Measurements from ENCODE around the gene MCF2. TPM values are rescaled to one million over a fixed set of nuclear protein-coding genes. Genes with fewer than 3 reads are reported as not detected.

MCF2 gene
- total and polyA plus RNA-seq, 2 of the 13 experiments (the other 11 are each of a cell fraction or from before 2014, with no cell fraction given), result 0.07 TPM; not detected in 1

DNA sequence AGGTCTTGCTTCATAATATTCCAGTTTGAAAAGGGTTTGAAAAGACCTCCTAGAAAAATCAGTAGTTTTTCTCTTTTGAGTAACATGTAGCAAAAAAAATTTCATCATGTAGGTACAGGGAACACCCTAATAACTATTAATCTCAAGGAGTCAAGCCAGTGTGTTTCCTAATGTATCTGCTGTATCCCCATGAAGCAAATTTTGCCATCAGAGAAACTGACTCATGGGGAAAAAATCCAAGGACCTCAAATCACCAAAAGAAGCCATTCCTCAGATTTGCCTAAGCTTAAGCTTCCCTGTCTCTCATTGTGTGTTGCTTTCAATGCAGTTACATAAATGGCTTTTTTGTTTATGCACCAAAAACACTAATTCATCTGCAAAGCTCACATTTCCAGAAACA, 147.7 kb downstream of the MCF2 start:
- in situ Hi-C loops (cut with HindIII; ENCODE audit: extremely low pct_ligation_motif_present, low pct_unique_long_range_greater_than_20kb), result no loop called here
- TF ChIP-seq SRSF1 (optimal IDR thresholded peaks at IDR 0.05; ENCODE audit: low read depth, low read length), result no peak
- TF ChIP-seq, protein P1, sequence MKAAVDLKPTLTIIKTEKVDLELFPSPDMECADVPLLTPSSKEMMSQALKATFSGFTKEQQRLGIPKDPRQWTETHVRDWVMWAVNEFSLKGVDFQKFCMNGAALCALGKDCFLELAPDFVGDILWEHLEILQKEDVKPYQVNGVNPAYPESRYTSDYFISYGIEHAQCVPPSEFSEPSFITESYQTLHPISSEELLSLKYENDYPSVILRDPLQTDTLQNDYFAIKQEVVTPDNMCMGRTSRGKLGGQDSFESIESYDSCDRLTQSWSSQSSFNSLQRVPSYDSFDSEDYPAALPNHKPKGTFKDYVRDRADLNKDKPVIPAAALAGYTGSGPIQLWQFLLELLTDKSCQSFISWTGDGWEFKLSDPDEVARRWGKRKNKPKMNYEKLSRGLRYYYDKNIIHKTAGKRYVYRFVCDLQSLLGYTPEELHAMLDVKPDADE (CRISPR knock-in tag; IDR thresholded peaks at IDR 0.05), result no peak
- TF ChIP-seq NFKBIZ (CRISPR knock-in tag; IDR thresholded peaks at IDR 0.05), result no peak
- no peak for TF ChIP-seq MIER3 (CRISPR knock-in tag; IDR thresholded peaks at IDR 0.05; ENCODE audit: borderline replicate concordance)
- no peak for TF ChIP-seq SRF (IDR thresholded peaks at IDR 0.05; ENCODE audit: low read depth, low read length)
- TF ChIP-seq, protein P2, sequence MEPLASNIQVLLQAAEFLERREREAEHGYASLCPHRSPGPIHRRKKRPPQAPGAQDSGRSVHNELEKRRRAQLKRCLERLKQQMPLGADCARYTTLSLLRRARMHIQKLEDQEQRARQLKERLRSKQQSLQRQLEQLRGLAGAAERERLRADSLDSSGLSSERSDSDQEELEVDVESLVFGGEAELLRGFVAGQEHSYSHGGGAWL (CRISPR knock-in tag; IDR thresholded peaks at IDR 0.05), result no peak
- no peak for TF ChIP-seq CHD4 (IDR thresholded peaks at IDR 0.05; ENCODE audit: borderline replicate concordance, low read length)
- TF ChIP-seq ZNF883 (CRISPR knock-in tag; IDR thresholded peaks at IDR 0.05; ENCODE audit: not compliant biosample characterization), result no peak
- TF ChIP-seq RAD51 (IDR thresholded peaks at IDR 0.05; ENCODE audit: borderline replicate concordance), result no peak
- TF ChIP-seq ZFP62 (CRISPR knock-in tag; IDR thresholded peaks at IDR 0.05), result no peak
- H3K4me3 ChIP-seq (replicated peaks in 1 of 3; ENCODE audit: insufficient read depth in 1 of 3, low read depth in 2 of 3, low read length in 3 of 3), result no peak overlapping the region
- no peak for DNase-seq (ENCODE audit: low spot score)
- H3K4me2 ChIP-seq (ENCODE audit: low read depth, low read length), result no peak overlapping the region
- ChIA-PET POLR2A (no interaction called here), CTCF (ENCODE audit: low intra/inter-chr PET ratio, low total read pairs) (interaction anchor here (1.5 to 2.1 kb wide), 2 partner anchors 434 to 784 kb away, joined by 3 to 7 read pairs; no protein-coding TSS in a partner anchor)
- H3K27ac ChIP-seq (ENCODE audit: extremely low read length, insufficient read depth, low read length), result no peak overlapping the region
- H3K9me3 ChIP-seq (ENCODE audit: low read length), result no peaks in the 10 kb centered on the region
- intact Hi-C loops (cut with micrococcal nuclease; ENCODE audit: unreplicated experiment), result no loop called here
- FAIRE-seq, result no peak
- H3K27me3 ChIP-seq (ENCODE audit: control insufficient read depth in 1 of 2, insufficient read depth in 2 of 2, low read length in 2 of 2), result no peaks in the 10 kb centered on the region
- no peaks in the 10 kb centered on the region for H3K4me1 ChIP-seq (ENCODE audit: insufficient read depth, low read length)
- ATAC-seq, result no peak
- no peak overlapping the region for H2AFZ ChIP-seq (ENCODE audit: low read length)
- no peaks in the 10 kb centered on the region for H3K79me2 ChIP-seq (ENCODE audit: insufficient read depth, low read length)
- H3K36me3 ChIP-seq (replicated peaks in 1 of 2; ENCODE audit: control insufficient read depth in 1 of 2, insufficient read depth in 2 of 2, low read length in 2 of 2), result no peaks in the 10 kb centered on the region
- H4K20me1 ChIP-seq (ENCODE audit: insufficient read depth, low read length), result no peaks in the 10 kb centered on the region
- BruUV-seq (replicated peaks), result no TSS peak
- no peak overlapping the region for H3K9ac ChIP-seq (ENCODE audit: insufficient read depth, low read depth, low read length)

Data from HepG2 (cell line).